Endothelial cell (in vitro differentiated cells): ENCODE data around the gene DDX3X. TPM values are rescaled to one million over a fixed set of nuclear protein-coding genes. Genes with fewer than 3 reads are reported as not detected.
A peak's percentile ranks its signal among the peaks of the same experiment; 100 is the strongest.

Source experiments
- DNase-seq: peaks from one replicate; pipeline ENCODE4 v3.0.0; 2021; ENCODE audit warnings: low spot score
- H3K27ac Mint-ChIP-seq: one replicate; pipeline ENCODE4 v1.8.0; 2021; ENCODE audit warnings: mixed read lengths, inconsistent platforms; ENCODE audit not compliant: unreplicated experiment
- H3K27me3 Mint-ChIP-seq: one replicate; pipeline ENCODE4 v1.8.0; 2021; ENCODE audit warnings: mild to moderate bottlenecking, moderate library complexity, mixed read lengths, inconsistent platforms; ENCODE audit not compliant: unreplicated experiment
- H3K36me3 Mint-ChIP-seq: one replicate; pipeline ENCODE4 v1.8.0; 2021; ENCODE audit warnings: mild to moderate bottlenecking, low read depth, mixed read lengths, inconsistent platforms; ENCODE audit not compliant: unreplicated experiment
- H3K4me1 Mint-ChIP-seq: one replicate; pipeline ENCODE4 v1.8.0; 2021; ENCODE audit warnings: mild to moderate bottlenecking, mixed read lengths, inconsistent platforms; ENCODE audit not compliant: unreplicated experiment
- H3K4me3 Mint-ChIP-seq: one replicate; pipeline ENCODE4 v1.8.0; 2021; ENCODE audit warnings: mild to moderate bottlenecking, mixed read lengths, inconsistent platforms; ENCODE audit not compliant: unreplicated experiment
- H3K9me3 Mint-ChIP-seq: one replicate; pipeline ENCODE4 v1.8.0; 2021; ENCODE audit warnings: mixed read lengths, inconsistent platforms; ENCODE audit not compliant: unreplicated experiment
- CTCF ChIP-seq: fragments of 200-600 bp; sonication (generic); IDR thresholded peaks from one replicate; pipeline ENCODE4 v1.5.0; 2021; ENCODE audit warnings: antibody characterized with exemption; ENCODE audit not compliant: unreplicated experiment
- total RNA-seq: library from RNA; stranded (reverse); fragmentation: NEBNext Ultra II Directional; extraction: Animal tissue kit (Norgen Biotek cat#: 25700); gene quantifications from one replicate; pipeline ENCODE4 v1.2.1, GENCODE V29; 2021; ENCODE audit not compliant: unreplicated experiment

DDX3X gene
- total RNA-seq, 1 donor from 2014 or later = 265 TPM

GRCh38 chrX:41293269-41293668 is 40.7 kb upstream of the DDX3X start:
- no peak for DNase-seq
- no peaks in the 10 kb centered on the region for H3K9me3 Mint-ChIP-seq
- no peak overlapping the region for H3K27ac Mint-ChIP-seq
- H3K4me1 Mint-ChIP-seq = peaks cover 4% of the 10 kb centered on the region
- no peak overlapping the region for H3K4me3 Mint-ChIP-seq
- TF ChIP-seq CTCF = no peak
- H3K27me3 Mint-ChIP-seq = peaks cover 2% of the 10 kb centered on the region
- no peaks in the 10 kb centered on the region for H3K36me3 Mint-ChIP-seq

- Mint-ChIP-seq H3K27ac (peak overlapping the region; percentile 84), H3K27me3 (no peaks in the 10 kb centered on the region), H3K9me3 (no peaks in the 10 kb centered on the region), H3K36me3 (no peaks in the 10 kb centered on the region), H3K4me1 (peaks cover 22% of the 10 kb centered on the region), H3K4me3 (no peak overlapping the region)
- TF ChIP-seq CTCF = no peak
- DNase-seq = no peak
Observed at GRCh38 chrX:41300758-41301437, 33.1 kb upstream of the DDX3X start.

GRCh38 chrX:41301438-41301824 is 32.5 kb upstream of the DDX3X start:
- Mint-ChIP-seq H3K27ac (peak overlapping the region; percentile 84), H3K9me3 (no peaks in the 10 kb centered on the region), H3K4me1 (peaks cover 22% of the 10 kb centered on the region), H3K36me3 (no peaks in the 10 kb centered on the region), H3K4me3 (no peak overlapping the region), H3K27me3 (no peaks in the 10 kb centered on the region)
- no peak for TF ChIP-seq CTCF
- no peak for DNase-seq

GRCh38 chrX:41302370-41302769 is 31.6 kb upstream of the DDX3X start:
- no peak for DNase-seq
- Mint-ChIP-seq H3K4me3 (no peak overlapping the region), H3K27me3 (no peaks in the 10 kb centered on the region), H3K36me3 (no peaks in the 10 kb centered on the region), H3K27ac (no peak overlapping the region), H3K9me3 (no peaks in the 10 kb centered on the region), H3K4me1 (peaks cover 22% of the 10 kb centered on the region)
- no peak for TF ChIP-seq CTCF

- Mint-ChIP-seq H3K4me3 (peak overlapping the region; percentile 72), H3K27ac (peak overlapping the region; percentile 14), H3K4me1 (peaks cover 22% of the 10 kb centered on the region), H3K9me3 (no peaks in the 10 kb centered on the region), H3K27me3 (no peaks in the 10 kb centered on the region), H3K36me3 (no peaks in the 10 kb centered on the region)
- no peak for TF ChIP-seq CTCF
- no peak for DNase-seq
Observed at GRCh38 chrX:41303013-41303412, 30.9 kb upstream of the DDX3X start.
